OCI-LY1 (cell line): ENCODE measurements around the gene UGT1A10.

ENCODE experiments used
- H2AFZ ChIP-seq: fragments of 200-600 bp; sonication (generic), shearing (Covaris generic); 2 replicates; pipeline ENCODE4 v1.6.0; 2014; ENCODE audit warnings: antibody characterized with exemption, mild to moderate bottlenecking, low read length
- H3F3A ChIP-seq: fragments of 200-600 bp; sonication (generic), shearing (Covaris generic); 2 replicates; pipeline ENCODE4 v1.6.0; 2014; ENCODE audit warnings: mild to moderate bottlenecking, antibody characterized with exemption, low read length, moderate library complexity; ENCODE audit not compliant: insufficient read depth
- H3K27ac ChIP-seq: fragments of 200-600 bp; sonication (generic); 2 replicates; pipeline ENCODE4 v1.5.1; 2014; ENCODE audit warnings: low read length, mixed run types, mild to moderate bottlenecking, low read depth; ENCODE audit not compliant: poor library complexity, severe bottlenecking
- H3K27me3 ChIP-seq: fragments of 200-600 bp; sonication (generic); 2 replicates; pipeline ENCODE4 v1.6.0; 2014; ENCODE audit warnings: antibody characterized with exemption, mild to moderate bottlenecking, low read length, moderate library complexity; ENCODE audit not compliant: insufficient read depth
- H3K36me3 ChIP-seq: fragments of 200-600 bp; sonication (generic); 2 replicates; pipeline ENCODE4 v1.6.1; 2014; ENCODE audit warnings: mild to moderate bottlenecking, antibody characterized with exemption, low read length, moderate library complexity, mixed read lengths; ENCODE audit not compliant: insufficient read depth
- H3K4me1 ChIP-seq: fragments of 200-600 bp; sonication (generic); 2 replicates; pipeline ENCODE4 v1.5.1; 2014; ENCODE audit warnings: mild to moderate bottlenecking, low read length, moderate library complexity; ENCODE audit not compliant: insufficient read depth, severe bottlenecking
- H3K4me2 ChIP-seq: fragments of 200-600 bp; sonication (generic), shearing (Covaris generic); 2 replicates; pipeline ENCODE4 v1.6.1; 2014; ENCODE audit warnings: low read length
- H3K4me3 ChIP-seq: fragments of 200-600 bp; sonication (generic); 2 replicates; pipeline ENCODE4 v1.5.1; 2014; ENCODE audit warnings: low read length, low read depth, mild to moderate bottlenecking, mixed read lengths; ENCODE audit not compliant: poor library complexity, severe bottlenecking
- H3K79me2 ChIP-seq: fragments of 200-600 bp; shearing (Covaris generic); 2 replicates; pipeline ENCODE4 v1.6.1; 2016; ENCODE audit warnings: mixed run types, low read length, mixed read lengths; ENCODE audit not compliant: insufficient read depth
- H3K9ac ChIP-seq: fragments of 200-600 bp; sonication (generic), shearing (Covaris generic); 2 replicates; pipeline ENCODE4 v1.6.1; 2014; ENCODE audit warnings: mild to moderate bottlenecking, low read length, mixed read lengths
- H3K9me2 ChIP-seq: fragments of 200-600 bp; sonication (generic), shearing (Covaris generic); 2 replicates; pipeline ENCODE4 v1.6.1; 2014; ENCODE audit warnings: low read depth, mild to moderate bottlenecking, low read length, mixed read lengths
- H3K9me3 ChIP-seq: fragments of 200-600 bp; shearing (Covaris generic); 2 replicates; pipeline ENCODE4 v1.6.1; 2014; ENCODE audit warnings: low read length, mixed read lengths
- H4K20me1 ChIP-seq: fragments of 200-600 bp; sonication (generic), shearing (Covaris generic); 2 replicates; pipeline ENCODE4 v1.6.0; 2016; ENCODE audit warnings: mild to moderate bottlenecking, low read length; ENCODE audit not compliant: insufficient read depth
- CTCF ChIP-seq: fragments of 200-600 bp; sonication (generic), shearing (Covaris generic); IDR thresholded peaks from 2 replicates; pipeline ENCODE4 v1.5.1; 2017; ENCODE audit warnings: mild to moderate bottlenecking, antibody characterized with exemption, low read length, moderate library complexity, mixed read lengths
- EZH2 ChIP-seq: fragments of 200-600 bp; sonication (generic), shearing (Covaris generic); IDR thresholded peaks from 2 replicates; pipeline ENCODE4 v1.8.0; 2017; ENCODE audit warnings: borderline replicate concordance, mixed run types, mild to moderate bottlenecking, antibody characterized with exemption, low read length, moderate library complexity, mixed read lengths

The UGT1A10 gene

GRCh38 chr2:233754872-233755611, 118.8 kb downstream of the UGT1A10 start:
- no peak overlapping the region for H3K27ac ChIP-seq
- H2AFZ ChIP-seq: no peak overlapping the region
- H3K4me2 ChIP-seq: no peak overlapping the region
- no peaks in the 10 kb centered on the region for H4K20me1 ChIP-seq
- H3K9me2 ChIP-seq: no peaks in the 10 kb centered on the region
- H3K4me3 ChIP-seq: no peak overlapping the region
- no peaks in the 10 kb centered on the region for H3K27me3 ChIP-seq
- H3K36me3 ChIP-seq: no peaks in the 10 kb centered on the region
- H3K79me2 ChIP-seq: no peaks in the 10 kb centered on the region
- H3F3A ChIP-seq: no peaks in the 10 kb centered on the region
- H3K4me1 ChIP-seq: no peaks in the 10 kb centered on the region
- H3K9me3 ChIP-seq: no peaks in the 10 kb centered on the region
- H3K9ac ChIP-seq: no peak overlapping the region
- TF ChIP-seq CTCF (no peak), EZH2 (no peak)

- no peak for TF ChIP-seq CTCF
- TF ChIP-seq EZH2: no peak
- Histone ChIP-seq H3K4me3 (no peak overlapping the region), H3K27me3 (no peaks in the 10 kb centered on the region), H3K9ac (no peak overlapping the region), H3K4me2 (no peak overlapping the region), H3F3A (no peaks in the 10 kb centered on the region), H3K79me2 (no peaks in the 10 kb centered on the region), H3K9me3 (no peaks in the 10 kb centered on the region), H2AFZ (no peak overlapping the region), H4K20me1 (no peaks in the 10 kb centered on the region), H3K9me2 (no peaks in the 10 kb centered on the region), H3K27ac (no peak overlapping the region), H3K36me3 (no peaks in the 10 kb centered on the region), H3K4me1 (no peaks in the 10 kb centered on the region)
Measured at GRCh38 chr2:233756429-233757081, 120.3 kb downstream of the UGT1A10 start.

GRCh38 chr2:233758141-233758540, 121.9 kb downstream of the UGT1A10 start:
- H3F3A ChIP-seq: no peaks in the 10 kb centered on the region
- no peaks in the 10 kb centered on the region for H3K36me3 ChIP-seq
- no peak overlapping the region for H2AFZ ChIP-seq
- no peak overlapping the region for H3K9ac ChIP-seq
- H3K27ac ChIP-seq: no peak overlapping the region
- no peaks in the 10 kb centered on the region for H3K79me2 ChIP-seq
- TF ChIP-seq EZH2 (no peak), CTCF (no peak)
- H4K20me1 ChIP-seq: no peaks in the 10 kb centered on the region
- H3K4me1 ChIP-seq: no peaks in the 10 kb centered on the region
- no peaks in the 10 kb centered on the region for H3K9me3 ChIP-seq
- H3K9me2 ChIP-seq: no peaks in the 10 kb centered on the region
- no peaks in the 10 kb centered on the region for H3K27me3 ChIP-seq
- H3K4me2 ChIP-seq: no peak overlapping the region
- no peak overlapping the region for H3K4me3 ChIP-seq
